Gastrocnemius medialis (tissue), 4 donors: Measurements from ENCODE around the gene SLC11A1.

ENCODE experiments used
- CTCF ChIP-seq, 5 experiments: fragments of 450-650 bp in 3 of 5; fragments of 200-600 bp in 2 of 5; sonication (generic) in 2 of 5; IDR thresholded peaks in 4 of 5; conservative IDR thresholded peaks in 1 of 5; 1 replicate in 4 of 5; 2 replicates in 1 of 5; pipeline ENCODE4 v1.5.1; 2016 to 2019; ENCODE audit warnings: antibody characterized with exemption in 5 of 5, mild to moderate bottlenecking in 3 of 5, moderate library complexity in 3 of 5
- POLR2A ChIP-seq, 2 donors: fragments of 450-650 bp; IDR thresholded peaks; one replicate each; pipeline ENCODE4 v1.6.1; 2017; ENCODE audit warnings: antibody characterized with exemption in 2 of 2, mild to moderate bottlenecking in 2 of 2, moderate library complexity in 2 of 2

DNA sequence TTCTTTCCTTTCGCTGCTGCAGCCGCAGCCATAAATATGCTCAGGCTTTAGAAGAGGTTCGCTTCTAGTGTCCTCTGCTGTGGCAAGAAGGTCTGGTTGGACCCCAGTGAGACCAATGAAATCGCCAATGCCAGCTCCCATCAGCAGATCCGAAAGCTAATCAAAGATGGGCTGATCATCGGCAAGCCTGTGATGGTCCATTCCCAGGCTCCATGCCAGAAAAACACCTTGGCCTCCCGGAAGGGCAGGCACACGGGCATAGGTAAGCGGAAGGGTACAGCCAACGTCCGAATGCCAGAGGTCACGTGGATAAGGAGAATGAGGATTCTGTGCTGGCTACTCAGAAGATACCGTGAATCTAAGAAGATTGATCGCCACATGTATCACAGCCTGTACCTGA is 28.0 kb upstream of the SLC11A1 start:
- TF ChIP-seq CTCF (IDR thresholded peaks at IDR 0.05 in 4 of 5, conservative IDR thresholded peaks at IDR 0.05 in 1 of 5), result no peak
- no peak for TF ChIP-seq POLR2A (IDR thresholded peaks at IDR 0.05)
